Activated CD4-positive, CD25-positive, alpha-beta regulatory T cell treated with anti-CD3 and anti-CD28 coated beads, Interleukin-2, amount 50 U/mL, for 72 hours (primary cell): ENCODE measurements around the gene CDK14.
"Not testable (repeated sequence)": the region's sequence is repeated elsewhere in the genome, so short reads cannot be mapped to it uniquely, and the experiment has no call there.

Experiments
- DNase-seq: peaks from one replicate; pipeline ENCODE4 v3.0.0; 2021

CDK14 gene

DNA sequence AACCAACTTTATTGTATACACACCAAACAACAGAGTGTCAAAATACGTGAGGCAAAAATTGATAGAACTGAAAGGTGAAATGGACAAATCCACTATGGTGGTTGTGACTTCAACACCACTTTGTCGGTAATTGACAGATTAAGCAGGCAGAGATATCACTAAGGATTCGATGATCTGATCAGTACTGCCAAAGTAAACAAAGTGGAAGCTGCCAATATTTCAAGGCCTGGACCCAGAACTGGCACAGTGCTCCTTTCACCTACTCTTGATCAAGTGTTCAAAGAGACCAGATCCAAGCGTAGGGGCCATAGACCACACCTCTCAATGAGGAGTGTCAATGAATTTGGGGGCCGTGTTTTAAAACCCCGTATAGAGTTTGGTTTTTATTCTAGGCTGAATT is 167.0 kb downstream of the CDK14 start:
- DNase-seq = no peak

DNA sequence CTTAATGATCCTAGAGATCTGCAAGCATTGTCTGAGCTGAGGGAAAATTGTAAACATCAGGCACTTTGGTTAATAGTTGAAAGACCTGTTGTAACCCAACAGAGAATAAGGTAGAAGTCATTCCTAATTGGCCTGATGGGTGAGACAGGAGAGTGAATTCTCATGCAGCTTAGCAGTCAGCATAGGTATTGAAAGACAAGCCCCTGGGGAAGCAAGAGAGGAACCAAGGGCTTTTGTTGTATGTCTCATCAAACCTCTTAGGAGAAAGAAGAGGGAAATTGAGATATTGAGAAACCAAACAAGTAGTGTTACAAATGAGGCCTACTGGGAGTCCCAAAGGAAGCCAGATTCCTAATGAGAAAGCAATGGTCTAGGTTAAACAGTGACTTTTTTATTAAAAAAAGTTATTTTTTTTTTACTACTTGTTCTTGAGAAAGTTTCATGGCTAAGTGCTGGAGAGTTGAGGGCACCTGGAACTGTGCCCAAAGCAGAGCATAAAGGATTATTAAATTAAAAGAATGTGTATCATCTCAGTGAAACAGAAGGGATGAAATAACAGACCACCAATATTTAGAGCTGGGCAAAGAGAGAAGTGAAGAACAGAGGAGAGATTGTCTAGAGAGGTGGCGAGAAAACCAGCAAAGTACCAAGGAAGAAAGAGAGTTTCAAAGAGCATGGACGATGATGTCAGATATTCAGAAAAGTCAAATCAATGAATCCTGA is 168.9 kb downstream of the CDK14 start:
- DNase-seq = no peak

- DNase-seq = no peak
These were observed 170.9 kb downstream of the CDK14 start for GRCh38 chr7:90766814-90767564.

GRCh38 chr7:90768301-90768700 is 172.2 kb downstream of the CDK14 start:
- DNase-seq = no peak

GRCh38 chr7:90769036-90769435 is 172.9 kb downstream of the CDK14 start:
- no peak for DNase-seq

- not testable (repeated sequence) for DNase-seq
These were observed 173.4 kb downstream of the CDK14 start for GRCh38 chr7:90769566-90769965.

- DNase-seq = no peak
These were observed 175.2 kb downstream of the CDK14 start for GRCh38 chr7:90771281-90771680.

GRCh38 chr7:90772410-90772809 is 176.3 kb downstream of the CDK14 start:
- DNase-seq = no peak

DNA sequence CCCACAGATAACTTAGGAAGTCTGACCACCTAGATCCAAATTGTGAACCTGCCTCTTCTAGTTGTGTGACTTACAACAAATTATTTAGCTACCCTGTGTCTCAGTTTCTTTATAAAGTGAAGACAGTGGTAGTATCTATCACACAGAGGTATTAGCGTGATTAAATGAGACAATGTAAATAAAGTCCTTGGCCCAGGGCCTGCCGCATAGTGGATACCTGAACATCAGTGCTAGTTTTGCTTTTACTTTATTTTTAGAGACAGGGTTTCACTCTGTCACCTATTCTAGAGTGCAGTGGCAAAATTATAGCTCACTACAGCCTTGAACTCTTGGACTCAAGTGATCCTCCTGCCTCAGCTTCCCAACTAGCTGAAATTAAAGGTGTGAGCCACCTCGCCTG is 177.1 kb downstream of the CDK14 start:
- no peak for DNase-seq

- DNase-seq = no peak
These were observed 178.6 kb downstream of the CDK14 start for GRCh38 chr7:90774706-90775105.

DNA sequence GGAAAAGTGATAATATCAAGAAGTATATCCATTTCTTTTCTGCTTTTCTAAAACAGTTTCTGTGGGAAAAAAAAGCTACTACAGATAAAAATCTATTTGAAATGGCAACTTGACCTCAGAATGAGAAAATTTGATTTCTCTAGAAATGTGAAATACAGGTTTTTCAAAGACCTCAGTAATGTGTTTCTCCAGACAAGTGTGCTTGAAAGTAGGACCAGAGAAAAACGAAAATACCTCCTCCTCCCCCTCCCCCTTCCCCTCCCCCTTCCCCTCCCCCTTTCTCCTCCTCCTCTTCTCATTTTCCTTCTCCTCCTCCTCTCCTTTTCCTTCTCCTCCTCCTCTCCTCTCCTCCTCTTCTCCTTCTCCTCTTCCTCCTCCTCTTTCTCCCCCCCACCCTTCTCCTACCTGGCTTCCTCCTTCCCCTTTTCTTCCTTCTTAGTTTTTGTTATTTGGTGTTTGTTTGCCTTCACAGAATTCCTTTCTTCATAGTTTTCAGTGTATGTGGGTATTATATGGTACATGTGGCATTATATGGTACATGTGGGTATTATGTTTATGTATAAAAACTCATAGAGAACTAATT is 179.4 kb downstream of the CDK14 start:
- DNase-seq = no peak

- DNase-seq = no peak
These were observed 180.9 kb downstream of the CDK14 start for GRCh38 chr7:90777041-90777440.

DNA sequence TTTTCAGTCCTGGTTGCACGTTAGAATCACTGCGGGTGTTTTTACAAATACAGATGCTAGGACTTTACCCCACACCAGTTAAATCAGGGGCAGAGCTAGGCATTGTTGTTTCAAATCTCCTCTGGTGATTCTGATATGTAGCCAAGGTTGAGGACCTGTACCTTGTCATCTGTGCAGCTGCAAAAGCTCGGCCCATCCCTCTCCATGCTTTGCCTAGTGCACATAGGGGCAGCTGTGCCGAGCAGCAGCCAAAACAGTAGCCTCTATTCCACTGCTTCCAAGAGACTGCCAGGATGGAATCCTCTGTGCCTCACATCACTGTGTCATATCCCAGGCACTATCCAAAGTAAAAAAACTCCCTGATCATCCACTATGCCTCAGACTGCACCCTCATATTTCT is 181.3 kb downstream of the CDK14 start:
- DNase-seq = no peak

- DNase-seq = no peak
These were observed 181.8 kb downstream of the CDK14 start for GRCh38 chr7:90777886-90778285.

DNA sequence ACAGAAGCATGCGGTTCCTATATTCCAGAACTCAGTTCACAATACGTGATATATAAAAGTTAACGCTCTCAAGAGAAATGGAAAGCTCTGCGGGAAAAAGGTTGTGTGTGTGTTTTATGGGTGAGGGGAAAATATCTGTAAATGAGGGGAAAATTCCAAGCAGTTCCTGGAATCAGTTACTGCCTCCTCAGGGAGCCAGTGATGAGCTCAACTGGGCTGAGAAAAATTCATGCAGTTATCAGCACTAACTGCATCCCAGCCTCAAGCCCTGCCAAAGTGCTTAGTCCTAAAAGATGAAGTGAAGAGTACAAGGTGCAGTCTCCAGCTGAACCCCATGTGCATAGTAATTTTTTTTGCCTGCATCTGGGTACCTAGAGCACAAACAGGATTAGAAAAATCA is 191.9 kb downstream of the CDK14 start:
- DNase-seq = no peak

GRCh38 chr7:90789736-90790306 is 193.7 kb downstream of the CDK14 start:
- no peak for DNase-seq

- DNase-seq = no peak
These were observed 195.5 kb downstream of the CDK14 start for GRCh38 chr7:90791596-90791995.

- no peak for DNase-seq
These were observed 196.2 kb downstream of the CDK14 start for GRCh38 chr7:90792301-90792700.

- not testable (repeated sequence) for DNase-seq
These were observed 198.1 kb downstream of the CDK14 start for GRCh38 chr7:90794234-90794633.

GRCh38 chr7:90797596-90797995 is 201.5 kb downstream of the CDK14 start:
- no peak for DNase-seq

DNA sequence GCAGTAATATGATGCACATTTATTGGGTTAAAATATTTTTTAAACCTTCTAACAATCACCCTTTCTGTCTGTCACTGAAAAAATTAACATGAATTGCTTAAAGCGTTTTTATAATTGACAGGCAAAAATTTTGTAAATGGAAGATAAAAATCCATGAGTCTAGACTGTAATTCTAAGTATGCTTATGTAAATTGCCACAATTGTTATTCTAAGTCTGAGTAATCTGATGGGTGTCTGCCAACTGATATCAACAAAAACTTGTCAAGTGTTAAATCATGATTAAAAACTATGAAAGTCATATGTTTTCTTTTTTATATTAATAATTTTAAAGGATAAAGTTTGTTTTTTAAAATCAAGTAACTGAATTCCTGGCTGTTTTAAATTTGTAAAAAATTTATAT is 208.2 kb downstream of the CDK14 start:
- DNase-seq = no peak

DNA sequence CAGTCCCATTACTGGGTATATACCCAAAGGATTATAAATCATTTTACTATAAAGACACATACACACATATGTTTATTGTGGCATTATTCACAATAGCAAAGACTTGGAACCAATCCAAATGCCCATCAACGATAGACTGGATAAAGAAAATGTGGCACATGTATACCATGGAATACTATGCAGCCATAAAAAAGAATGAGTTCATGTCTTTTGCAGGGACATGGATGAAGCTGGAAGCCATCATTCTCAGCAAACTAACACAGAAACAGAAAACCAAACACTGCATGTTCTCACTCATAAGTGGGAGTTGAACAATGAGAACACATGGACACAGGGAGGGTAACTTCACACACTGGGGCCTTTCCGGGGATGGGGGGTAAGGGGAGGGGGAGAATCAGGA is 219.4 kb downstream of the CDK14 start:
- DNase-seq = not testable (repeated sequence)

DNA sequence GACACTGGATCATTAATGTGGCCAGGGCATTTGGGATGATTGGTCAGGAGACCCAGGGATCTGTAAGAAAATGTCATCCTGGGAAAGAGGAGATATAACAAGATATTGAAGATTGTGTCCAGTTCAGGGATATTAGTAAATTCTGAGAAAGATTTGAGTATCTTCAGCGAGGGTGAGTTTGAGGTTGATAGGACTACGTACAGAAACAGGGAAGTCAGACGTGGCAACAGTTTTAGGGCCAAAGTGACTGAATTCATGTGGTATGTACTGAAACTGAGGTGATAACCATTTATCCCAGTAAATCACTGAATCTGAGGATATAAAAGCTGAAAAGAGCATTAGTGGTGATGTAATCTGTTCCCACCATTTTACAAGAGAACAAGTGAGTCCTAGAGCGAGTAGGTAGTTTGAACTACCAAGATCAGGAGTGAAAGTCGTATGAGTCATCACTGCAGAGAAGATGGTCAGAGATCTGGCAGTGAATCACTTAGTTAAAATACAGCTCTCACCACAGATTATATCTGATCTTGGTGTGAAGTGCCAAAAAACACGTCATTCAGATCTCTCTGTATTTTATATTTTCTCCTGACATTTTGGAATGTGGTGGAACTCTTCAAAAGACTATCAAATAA is 220.5 kb downstream of the CDK14 start:
- DNase-seq = no peak
